ENCODE measurements around the gene ZNF428. TPM values are rescaled to one million over a fixed set of nuclear protein-coding genes. Genes with fewer than 3 reads are reported as not detected.

The ZNF428 gene
- total RNA-seq, 1 donor from 2014 or later, result 97.7 TPM

GRCh38 chr19:43626838-43627237, 7.4 kb upstream of the ZNF428 start:
- Mint-ChIP-seq H3K27ac (ENCODE audit: unreplicated experiment) (no peak overlapping the region), H3K36me3 (ENCODE audit: low read depth, unreplicated experiment) (peaks cover 7% of the 10 kb centered on the region), H3K4me1 (ENCODE audit: unreplicated experiment) (peaks cover 3% of the 10 kb centered on the region), H3K9me3 (ENCODE audit: unreplicated experiment) (no peaks in the 10 kb centered on the region), H3K27me3 (ENCODE audit: unreplicated experiment) (peaks cover 3% of the 10 kb centered on the region), H3K4me3 (ENCODE audit: unreplicated experiment) (peak overlapping the region; percentile 24)
- DNase-seq (ENCODE audit: low spot score), result no peak
- TF ChIP-seq CTCF (IDR thresholded peaks at IDR 0.05; ENCODE audit: unreplicated experiment), result no peak

DNA sequence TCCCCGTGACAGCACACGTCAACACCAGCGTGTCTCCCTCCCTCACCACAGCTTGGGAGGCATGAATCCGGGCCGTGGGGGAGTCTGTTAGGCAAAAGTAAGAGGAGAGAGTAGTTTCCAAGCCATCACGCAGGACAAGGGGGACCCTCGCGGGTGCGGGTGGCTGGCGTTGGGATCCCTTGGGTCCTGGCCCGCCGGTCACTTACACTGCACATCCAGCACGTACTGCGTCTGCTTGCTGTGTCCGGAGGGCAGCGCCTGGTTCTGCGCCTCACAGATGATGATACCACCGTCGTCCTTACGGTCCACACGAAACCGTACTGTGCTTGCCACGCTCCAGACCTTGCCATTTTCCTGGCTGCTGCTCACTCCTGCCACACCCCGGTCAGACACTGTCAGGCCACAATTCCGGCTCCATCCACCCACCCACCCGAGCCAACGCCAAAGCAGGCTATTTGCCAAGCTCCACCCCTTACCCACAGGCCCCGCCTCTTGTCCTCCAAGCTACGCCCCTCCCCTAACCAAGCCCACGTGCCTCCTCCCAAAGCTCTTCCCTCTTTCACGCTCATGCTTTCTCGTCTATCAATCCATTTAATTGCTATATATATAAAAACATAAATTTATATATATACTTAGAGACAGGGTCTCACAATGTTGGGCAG, 6.6 kb upstream of the ZNF428 start:
- H3K4me1 Mint-ChIP-seq (ENCODE audit: unreplicated experiment), result peaks cover 3% of the 10 kb centered on the region
- no peaks in the 10 kb centered on the region for H3K9me3 Mint-ChIP-seq (ENCODE audit: unreplicated experiment)
- no peak for TF ChIP-seq CTCF (IDR thresholded peaks at IDR 0.05; ENCODE audit: unreplicated experiment)
- peaks cover 3% of the 10 kb centered on the region for H3K27me3 Mint-ChIP-seq (ENCODE audit: unreplicated experiment)
- DNase-seq (ENCODE audit: low spot score), result no peak
- peaks cover 12% of the 10 kb centered on the region for H3K36me3 Mint-ChIP-seq (ENCODE audit: low read depth, unreplicated experiment)
- H3K4me3 Mint-ChIP-seq (ENCODE audit: unreplicated experiment), result no peak overlapping the region
- H3K27ac Mint-ChIP-seq (ENCODE audit: unreplicated experiment), result no peak overlapping the region

DNA sequence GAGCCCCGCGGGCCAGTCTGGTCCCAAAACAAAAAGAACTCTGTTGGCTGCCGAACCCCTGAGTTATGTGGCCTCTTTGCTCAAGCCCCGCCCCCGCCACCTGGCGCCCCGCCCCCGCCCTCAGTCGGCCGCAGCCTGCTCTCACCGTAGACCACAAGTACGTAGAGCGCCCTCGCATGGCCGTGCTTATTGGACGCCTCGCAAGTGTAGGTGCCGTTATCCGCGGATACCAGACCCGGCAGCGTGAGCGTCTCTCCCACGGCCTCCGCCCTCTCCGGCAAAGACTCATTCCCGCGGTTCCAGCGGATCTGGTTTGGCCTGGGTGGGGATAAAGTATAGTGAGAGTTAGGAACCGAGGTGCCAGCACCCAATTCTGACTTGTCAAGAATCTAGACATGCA, 5.5 kb upstream of the ZNF428 start:
- peak; percentile 88 for DNase-seq (ENCODE audit: low spot score)
- H3K4me1 Mint-ChIP-seq (ENCODE audit: unreplicated experiment), result peaks cover 8% of the 10 kb centered on the region
- no peak overlapping the region for H3K27ac Mint-ChIP-seq (ENCODE audit: unreplicated experiment)
- no peaks in the 10 kb centered on the region for H3K9me3 Mint-ChIP-seq (ENCODE audit: unreplicated experiment)
- peaks cover 6% of the 10 kb centered on the region for H3K27me3 Mint-ChIP-seq (ENCODE audit: unreplicated experiment)
- H3K36me3 Mint-ChIP-seq (ENCODE audit: low read depth, unreplicated experiment), result peaks cover 12% of the 10 kb centered on the region
- no peak overlapping the region for H3K4me3 Mint-ChIP-seq (ENCODE audit: unreplicated experiment)
- no peak for TF ChIP-seq CTCF (IDR thresholded peaks at IDR 0.05; ENCODE audit: unreplicated experiment)

- no peak overlapping the region for H3K27ac Mint-ChIP-seq (ENCODE audit: unreplicated experiment)
Measured at GRCh38 chr19:43623889-43624670, 4.7 kb upstream of the ZNF428 start.

More at GRCh38 chr19:43623889-43624670, 4.7 kb upstream of the ZNF428 start:
- no peak for DNase-seq (ENCODE audit: low spot score)
- Mint-ChIP-seq H3K4me1 (ENCODE audit: unreplicated experiment) (peaks cover 9% of the 10 kb centered on the region), H3K4me3 (ENCODE audit: unreplicated experiment) (no peak overlapping the region), H3K27me3 (ENCODE audit: unreplicated experiment) (peaks cover 9% of the 10 kb centered on the region), H3K9me3 (ENCODE audit: unreplicated experiment) (no peaks in the 10 kb centered on the region), H3K36me3 (ENCODE audit: low read depth, unreplicated experiment) (peaks cover 12% of the 10 kb centered on the region)
- no peak for TF ChIP-seq CTCF (IDR thresholded peaks at IDR 0.05; ENCODE audit: unreplicated experiment)

Data from endothelial cell (in vitro differentiated cells).